ENCODE results near the gene PAK4.
"Not testable (repeated sequence)": the region's sequence is repeated elsewhere in the genome, so short reads cannot be mapped to it uniquely, and the experiment has no call there.

The PAK4 gene

DNA sequence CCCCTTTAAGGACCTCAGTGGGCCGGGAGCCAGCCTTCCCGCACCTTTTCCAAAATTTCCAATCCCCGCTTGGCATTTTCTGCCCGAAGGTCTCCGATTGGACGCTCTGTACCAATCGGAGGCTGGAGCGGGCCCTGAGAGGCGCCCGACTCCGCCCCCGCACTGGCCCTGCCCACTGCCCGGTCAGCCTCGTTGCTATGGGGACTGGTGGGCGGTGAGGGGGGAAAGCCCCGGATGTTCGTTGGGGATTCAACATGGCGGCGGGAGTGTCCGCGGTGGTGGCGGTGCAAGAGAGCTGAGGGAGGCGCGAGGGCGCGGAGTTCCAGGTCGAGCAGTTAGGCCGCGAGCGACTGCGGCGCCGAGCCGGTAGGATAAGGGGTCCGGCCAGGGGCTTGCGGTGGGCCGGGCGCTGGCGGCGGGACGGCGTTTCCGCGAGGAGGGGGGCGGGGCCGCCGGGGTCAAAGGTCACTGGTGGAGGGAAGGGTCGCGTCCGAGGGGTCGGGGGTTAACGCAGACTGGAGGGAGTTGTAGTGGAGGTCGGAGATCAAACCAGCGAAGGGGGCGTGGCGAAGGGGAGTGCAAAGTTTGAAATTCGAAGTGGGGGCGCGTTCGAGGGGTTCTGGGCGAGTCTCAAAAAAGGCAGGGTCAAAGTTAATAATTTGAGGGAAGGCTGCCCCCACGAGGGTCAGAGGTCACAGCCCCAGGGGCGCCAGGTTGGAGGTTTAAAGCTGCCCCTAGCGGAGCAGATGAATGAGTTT is at the start of gene PAK4:
PAK4 (plus strand) TSS at position 233 of the 758 bp plus-strand sequence. CDS start 43,768 bp downstream, outside the sequence.
- DNase-seq (ENCODE audit: low read depth in 2 of 2), result peak; percentile 95 to 96

- DNase-seq (ENCODE audit: low read depth in 2 of 2), result no peak
Observed at GRCh38 chr19:39077323-39077722, 48.3 kb upstream of the PAK4 start.

- DNase-seq (ENCODE audit: low read depth in 2 of 2), result peak; percentile 76 to 80
Observed at GRCh38 chr19:39078436-39079200, 47.0 kb upstream of the PAK4 start.

- DNase-seq (ENCODE audit: low read depth in 2 of 2), result no peak
Observed at GRCh38 chr19:39080431-39080830, 45.2 kb upstream of the PAK4 start.

- no peak for DNase-seq (ENCODE audit: low read depth in 2 of 2)
Observed at GRCh38 chr19:39082167-39082566, 43.4 kb upstream of the PAK4 start.

- no peak for DNase-seq (ENCODE audit: low read depth in 2 of 2)
Observed at GRCh38 chr19:39082745-39083598, 42.6 kb upstream of the PAK4 start.

- no peak for DNase-seq (ENCODE audit: low read depth in 2 of 2)
Observed at GRCh38 chr19:39083599-39083982, 42.0 kb upstream of the PAK4 start.

DNA sequence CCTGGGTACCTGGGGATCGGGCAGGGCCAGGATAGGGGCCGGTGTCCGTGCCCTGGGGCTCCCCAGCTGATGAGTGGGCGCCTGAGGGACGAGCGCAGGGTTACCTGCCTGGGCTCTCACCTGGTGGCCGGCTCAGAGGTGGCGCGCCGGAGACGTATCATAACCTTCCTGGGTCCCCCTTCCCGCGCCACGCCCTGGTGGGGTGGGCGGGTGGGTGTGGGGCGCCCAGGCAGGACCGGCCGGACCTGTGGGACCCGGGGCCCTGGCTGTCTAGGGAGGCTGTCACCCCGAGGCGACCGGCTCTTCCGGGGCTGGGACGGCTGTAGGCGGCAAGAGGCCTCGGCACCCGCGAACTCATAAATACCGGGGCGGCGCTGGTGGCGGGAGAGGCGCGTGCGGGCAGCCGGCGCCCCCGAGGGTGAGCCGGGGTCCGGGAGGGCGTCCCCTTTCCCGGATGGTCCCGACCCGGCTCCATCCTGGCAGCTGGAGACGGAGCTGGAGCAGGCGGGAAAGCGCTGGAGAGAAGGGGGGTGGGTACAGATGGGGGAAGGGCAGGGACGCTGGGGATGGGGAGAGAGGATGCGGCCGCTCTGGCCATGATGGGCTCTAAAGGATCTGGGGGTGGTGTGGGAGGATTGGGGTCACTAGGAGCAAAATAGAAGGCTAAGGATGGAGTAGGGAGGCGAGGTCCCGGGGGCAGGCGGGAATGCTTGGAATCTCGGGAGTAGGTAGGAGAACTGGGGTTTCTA is 41.4 kb upstream of the PAK4 start, which contains the start of gene ACP7:
ACP7 (plus strand) TSS at position 386 of the 749 bp plus-strand sequence. CDS start 902 bp downstream, outside the sequence.
- DNase-seq (ENCODE audit: low read depth in 2 of 2), result no peak

DNA sequence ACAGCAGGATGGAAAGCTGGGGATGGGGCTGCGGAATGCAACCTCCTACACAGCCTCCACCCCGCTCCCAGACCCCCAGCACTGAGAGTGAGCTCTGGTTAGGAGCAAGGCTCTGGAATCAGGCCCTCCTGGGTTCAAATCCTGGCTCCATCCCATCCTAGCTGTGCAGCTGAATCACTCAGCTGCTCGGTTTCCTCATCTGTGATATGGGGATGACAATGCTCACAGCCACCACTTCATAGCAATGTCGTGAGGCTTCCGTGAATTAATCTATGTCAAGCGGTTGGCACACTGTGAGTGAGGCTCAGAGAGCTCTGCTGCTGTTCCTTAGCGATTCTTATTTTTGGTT is 40.9 kb upstream of the PAK4 start:
- no peak for DNase-seq (ENCODE audit: low read depth in 2 of 2)

DNA sequence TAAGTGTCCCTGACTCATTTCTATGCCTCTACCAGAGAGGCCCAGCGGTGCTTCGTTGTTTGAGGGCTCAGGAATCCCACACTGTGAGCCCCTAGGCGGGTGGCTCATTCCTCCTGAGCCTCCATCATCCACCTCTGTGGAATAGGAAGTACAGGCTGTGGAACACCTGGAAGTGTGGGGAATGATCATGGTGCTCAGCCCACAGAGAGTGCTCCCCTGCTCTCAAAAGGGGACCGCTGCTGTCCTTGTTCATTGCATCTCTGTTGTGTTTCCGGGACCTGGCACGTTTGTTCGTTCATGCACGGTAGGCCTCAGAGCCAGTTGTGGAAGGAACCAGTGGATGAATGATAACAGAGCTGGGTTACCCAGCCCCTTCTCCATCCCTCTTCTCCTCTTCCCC is 40.2 kb upstream of the PAK4 start:
- DNase-seq (ENCODE audit: low read depth in 2 of 2), result no peak

GRCh38 chr19:39086386-39086785 is 39.2 kb upstream of the PAK4 start:
- no peak for DNase-seq (ENCODE audit: low read depth in 2 of 2)

DNA sequence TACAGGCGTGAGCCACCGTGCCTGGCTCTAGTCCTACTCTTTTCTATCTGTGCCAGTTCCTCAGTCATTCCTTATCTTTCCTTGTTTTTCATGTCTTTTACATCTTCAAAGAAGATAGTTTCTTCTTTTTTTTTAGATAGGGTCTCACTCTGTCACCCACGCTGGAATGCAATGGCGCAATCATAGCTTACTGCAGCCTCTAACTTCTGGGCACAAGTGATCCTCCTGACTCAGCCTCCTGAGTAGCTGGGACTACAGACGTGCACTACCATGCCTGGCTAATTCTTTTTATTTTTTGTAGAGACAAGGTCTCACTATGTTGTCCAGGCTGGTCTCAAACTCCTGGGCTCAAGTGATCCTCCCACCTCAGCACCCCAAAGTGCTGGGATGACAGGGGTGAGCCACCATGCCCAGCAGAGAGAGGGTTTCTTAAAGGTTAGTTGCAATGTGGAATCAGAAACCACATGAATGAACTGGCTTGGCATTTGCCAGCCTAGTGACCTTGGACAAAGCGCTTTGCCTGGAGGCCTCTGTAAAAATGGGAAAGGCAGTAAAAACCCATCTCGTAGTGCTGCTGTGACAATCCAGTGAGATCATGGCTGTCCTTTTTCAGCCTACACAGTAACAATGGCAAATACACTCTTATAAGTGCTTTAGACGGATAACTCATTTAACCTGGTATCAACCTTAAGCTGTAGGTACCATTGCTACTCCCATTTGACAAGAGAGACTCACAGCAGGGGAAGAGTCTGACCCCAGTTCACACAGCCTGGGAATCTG is 37.5 kb upstream of the PAK4 start:
- no peak for DNase-seq (ENCODE audit: low read depth in 2 of 2)

DNA sequence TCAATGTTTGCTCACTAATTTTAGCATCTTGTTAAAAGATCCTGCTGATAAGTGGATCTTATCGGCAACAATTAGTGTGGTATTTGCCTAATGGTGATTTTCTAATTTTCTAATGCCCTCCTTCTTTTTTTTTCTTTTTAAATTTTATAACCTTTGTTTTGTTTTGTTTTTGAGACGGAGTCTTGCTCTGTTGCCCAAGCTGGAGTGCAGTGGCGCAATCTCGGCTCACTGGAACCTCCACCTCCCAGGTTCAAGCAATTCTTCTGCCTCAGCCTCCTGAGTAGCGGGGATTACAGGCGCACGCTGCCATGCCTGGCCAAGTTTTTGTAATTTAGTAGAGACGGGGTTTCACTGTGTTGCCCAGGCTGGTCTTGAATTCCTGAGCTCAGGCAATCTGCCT is 35.6 kb upstream of the PAK4 start:
- DNase-seq (ENCODE audit: low read depth in 2 of 2), result not testable (repeated sequence)

DNA sequence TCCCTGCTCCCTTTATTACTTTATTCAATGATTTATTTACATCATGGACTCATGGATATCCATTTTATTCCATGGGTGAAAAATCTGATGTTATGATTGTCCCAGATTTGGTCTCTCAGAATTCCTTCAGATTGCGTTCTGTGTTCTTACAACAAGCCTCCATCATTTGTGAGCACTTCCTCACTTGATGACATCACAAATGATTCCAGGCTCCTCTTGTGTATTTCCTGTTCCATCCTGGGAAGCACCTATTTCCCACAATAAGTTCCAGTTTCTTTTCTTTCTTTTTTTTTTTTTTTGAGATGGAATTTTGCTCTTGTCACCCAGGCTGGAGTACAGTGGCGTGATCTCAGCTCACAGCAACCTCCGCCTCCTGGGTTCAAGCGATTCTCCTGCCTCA is 34.7 kb upstream of the PAK4 start:
- no peak for DNase-seq (ENCODE audit: low read depth in 2 of 2)

DNA sequence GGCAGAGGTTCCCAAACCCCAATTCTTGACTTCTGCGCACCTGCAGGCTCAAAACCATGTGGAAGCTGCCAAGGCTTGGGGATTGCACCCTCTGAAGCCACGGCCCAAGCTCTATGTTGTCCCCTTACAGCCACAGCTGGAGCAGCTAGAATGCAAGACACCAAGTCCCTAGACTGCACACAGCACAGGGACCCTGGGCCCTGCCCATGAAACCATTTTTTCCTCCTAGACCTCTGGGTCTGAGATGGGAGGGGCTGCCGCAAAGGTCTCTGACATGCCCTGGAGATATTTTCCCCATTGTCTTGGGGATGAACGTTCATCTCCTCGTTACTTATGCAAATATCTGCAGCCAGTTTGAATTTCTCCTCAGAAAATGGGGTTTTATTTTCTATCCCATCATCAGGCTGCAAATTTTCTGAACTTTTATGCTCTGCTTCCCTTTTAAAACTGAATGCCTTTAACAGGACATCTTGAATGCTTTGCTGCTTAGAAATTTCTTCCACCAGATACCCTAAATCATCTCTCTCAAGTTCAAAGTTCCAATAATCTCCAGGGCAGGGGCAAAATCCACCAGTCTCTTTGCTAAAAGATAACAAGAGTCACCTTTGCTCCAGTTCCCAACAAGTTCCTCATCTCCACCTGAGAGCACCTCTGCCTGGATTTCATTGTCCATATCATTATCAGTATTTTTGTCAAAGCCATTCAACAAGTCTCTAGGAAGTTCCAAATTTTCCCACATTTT is 29.6 kb upstream of the PAK4 start:
- DNase-seq (ENCODE audit: low read depth in 2 of 2), result not testable (repeated sequence)

DNA sequence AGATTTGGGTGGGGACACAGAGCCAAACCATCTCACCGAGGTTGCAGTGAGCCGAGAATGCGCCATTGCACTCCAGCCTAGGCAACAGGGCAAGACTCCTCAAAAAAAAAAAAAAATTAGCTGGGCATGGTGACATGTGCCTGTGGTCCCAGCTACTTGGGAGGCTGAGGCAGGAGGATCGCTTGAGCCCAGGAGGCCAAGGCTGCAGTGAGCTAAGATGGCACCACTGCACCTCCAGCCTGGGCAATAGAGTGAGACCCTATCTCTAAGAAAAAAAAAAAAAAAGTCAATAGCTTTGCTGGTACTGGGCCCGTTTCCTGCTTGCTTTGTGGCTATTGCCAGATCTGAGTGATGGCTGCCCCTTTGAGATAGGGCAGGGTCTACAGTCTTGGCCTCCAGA is 28.3 kb upstream of the PAK4 start:
- DNase-seq (ENCODE audit: low read depth in 2 of 2), result no peak

DNA sequence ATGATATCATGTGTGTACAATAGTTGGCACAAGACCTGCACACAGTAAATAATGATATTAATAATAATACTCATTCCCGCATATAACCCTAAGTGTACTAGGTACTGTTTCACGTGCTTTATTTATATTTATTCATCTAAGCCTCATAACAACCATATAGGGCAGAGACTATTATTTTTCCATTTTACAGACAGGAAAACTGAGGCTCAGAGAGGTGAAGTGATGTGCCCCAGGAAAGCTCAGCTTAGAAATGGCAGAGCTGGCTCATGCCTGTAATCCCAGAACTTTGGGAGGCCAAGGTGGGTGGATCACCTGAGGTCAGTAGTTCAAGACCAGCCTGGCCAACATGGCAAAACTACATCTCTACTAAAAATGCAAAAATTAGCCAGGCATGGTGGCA is 27.9 kb upstream of the PAK4 start:
- DNase-seq (ENCODE audit: low read depth in 2 of 2), result no peak

GRCh38 chr19:39098365-39099269 is 27.0 kb upstream of the PAK4 start:
- DNase-seq (ENCODE audit: low read depth in 2 of 2), result no peak

DNA sequence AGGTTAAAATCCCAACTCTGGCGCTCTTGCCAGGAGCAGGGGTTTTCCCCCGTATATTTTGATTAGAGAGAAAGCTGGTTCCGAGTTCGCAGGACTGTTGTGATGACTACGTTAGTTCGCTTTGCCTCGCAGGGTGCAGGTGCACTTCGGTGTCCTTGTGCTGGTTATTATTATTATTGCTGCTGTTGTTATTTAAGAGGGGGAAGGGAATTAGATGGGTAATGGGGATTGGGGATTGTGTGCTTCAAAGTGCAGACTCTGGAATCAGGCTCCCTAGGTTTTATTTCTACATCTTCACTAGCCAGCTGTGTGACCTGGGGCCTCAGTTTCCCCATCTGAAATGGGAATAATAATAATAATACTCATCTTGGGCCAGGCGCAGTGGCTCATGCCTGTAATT is 26.2 kb upstream of the PAK4 start:
- DNase-seq (ENCODE audit: low read depth in 2 of 2), result no peak
